Thyroid gland (tissue), 4 donors: ENCODE measurements around the gene SNCAIP. TPM values are rescaled to one million over a fixed set of nuclear protein-coding genes. Genes with fewer than 3 reads are reported as not detected.

Experiments
- DNase-seq, 2 donors: peaks; one replicate each; pipeline ENCODE4 v3.0.0-alpha.2; 2019
- H3K27ac ChIP-seq, 3 donors: fragments of 200-600 bp; sonication (generic); 1 replicate in 2 of 3; 2 replicates in 1 of 3; pipeline ENCODE4 v1.5.1; 2016 to 2019; ENCODE audit warnings: mild to moderate bottlenecking in 1 of 3, moderate library complexity in 1 of 3
- H3K27me3 ChIP-seq: fragments of 200-600 bp; sonication (generic); one replicate; pipeline ENCODE4 v1.5.1; 2019
- H3K36me3 ChIP-seq, 2 donors: fragments of 200-600 bp; sonication (generic); one replicate each; pipeline ENCODE4 v1.5.1; 2016 to 2019
- H3K4me1 ChIP-seq, 2 donors: fragments of 200-600 bp; sonication (generic); one replicate each; pipeline ENCODE4 v1.5.1; 2017 to 2019
- H3K4me3 ChIP-seq, 3 donors: fragments of 200-600 bp; sonication (generic); replicated peaks in 1 of 3; 1 replicate in 2 of 3; 2 replicates in 1 of 3; pipeline ENCODE4 v1.5.1; 2016; ENCODE audit warnings: mild to moderate bottlenecking in 1 of 3
- H3K9me3 ChIP-seq: fragments of 200-600 bp; sonication (generic); one replicate; pipeline ENCODE4 v1.5.1; 2017
- POLR2A ChIP-seq, 2 donors: fragments of 450-650 bp; IDR thresholded peaks; one replicate each; pipeline ENCODE4 v1.6.1; 2017; ENCODE audit warnings: antibody characterized with exemption in 2 of 2, mild to moderate bottlenecking in 2 of 2, moderate library complexity in 1 of 2
- WGBS, 2 donors: methylation state at CpG; one replicate each; pipeline ENCODE4 v1.1.5; 2017; 5-methylcytosine and 5-hydroxymethylcytosine counted together
- intact Hi-C: fragments of 100-400 bp; cut with DNase I; formaldehyde crosslinking; loops from one replicate; pipeline ENCODE4 v1.15.1; 2023
- total RNA-seq, 4 donors: library from RNA; depleted of rRNA; stranded (reverse); fragments of >200 nt; gene quantifications; one replicate each; pipeline ENCODE4 v1.2.3, GENCODE V29; 2016
- TF ChIP-seq, protein P1 (sequence below), 6 experiments: fragments of 200-600 bp in 3 of 6; fragments of 450-650 bp in 3 of 6; sonication (generic) in 3 of 6; IDR thresholded peaks; one replicate each; pipeline ENCODE4 v1.5.1; 2016 to 2019; ENCODE audit warnings: antibody characterized with exemption in 6 of 6, mild to moderate bottlenecking in 2 of 6, inconsistent platforms in 1 of 6, moderate library complexity in 1 of 6

SNCAIP gene
- total RNA-seq, 4 donors from 2014 or later, result 4.0 to 12.8 (median 9.8) TPM

DNA sequence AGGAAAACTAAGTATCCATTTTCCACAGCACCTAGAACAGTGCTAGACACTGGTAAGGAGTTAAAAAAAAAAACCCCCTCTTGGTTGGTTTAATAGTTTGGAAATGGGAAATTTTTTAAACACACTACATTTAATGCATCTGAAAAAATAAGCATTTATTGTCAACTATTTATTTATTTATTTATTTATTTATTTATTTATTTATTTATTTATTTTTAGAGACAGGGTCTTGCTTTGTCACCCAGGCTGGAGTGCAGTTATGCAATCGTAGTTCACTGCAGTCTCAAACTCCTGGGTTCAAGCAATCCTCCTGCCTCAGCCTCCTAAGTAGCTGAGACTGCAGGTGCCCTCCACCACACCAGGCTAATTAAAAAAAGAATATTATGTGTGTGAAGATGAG is 51.6 kb downstream of the SNCAIP start:
- no peaks in the 10 kb centered on the region for H3K27me3 ChIP-seq
- intact Hi-C loops, result no loop called here
- TF ChIP-seq, protein P1, sequence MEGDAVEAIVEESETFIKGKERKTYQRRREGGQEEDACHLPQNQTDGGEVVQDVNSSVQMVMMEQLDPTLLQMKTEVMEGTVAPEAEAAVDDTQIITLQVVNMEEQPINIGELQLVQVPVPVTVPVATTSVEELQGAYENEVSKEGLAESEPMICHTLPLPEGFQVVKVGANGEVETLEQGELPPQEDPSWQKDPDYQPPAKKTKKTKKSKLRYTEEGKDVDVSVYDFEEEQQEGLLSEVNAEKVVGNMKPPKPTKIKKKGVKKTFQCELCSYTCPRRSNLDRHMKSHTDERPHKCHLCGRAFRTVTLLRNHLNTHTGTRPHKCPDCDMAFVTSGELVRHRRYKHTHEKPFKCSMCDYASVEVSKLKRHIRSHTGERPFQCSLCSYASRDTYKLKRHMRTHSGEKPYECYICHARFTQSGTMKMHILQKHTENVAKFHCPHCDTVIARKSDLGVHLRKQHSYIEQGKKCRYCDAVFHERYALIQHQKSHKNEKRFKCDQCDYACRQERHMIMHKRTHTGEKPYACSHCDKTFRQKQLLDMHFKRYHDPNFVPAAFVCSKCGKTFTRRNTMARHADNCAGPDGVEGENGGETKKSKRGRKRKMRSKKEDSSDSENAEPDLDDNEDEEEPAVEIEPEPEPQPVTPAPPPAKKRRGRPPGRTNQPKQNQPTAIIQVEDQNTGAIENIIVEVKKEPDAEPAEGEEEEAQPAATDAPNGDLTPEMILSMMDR (IDR thresholded peaks at IDR 0.05), result no peak
- TF ChIP-seq POLR2A (IDR thresholded peaks at IDR 0.05), result no peak

DNA sequence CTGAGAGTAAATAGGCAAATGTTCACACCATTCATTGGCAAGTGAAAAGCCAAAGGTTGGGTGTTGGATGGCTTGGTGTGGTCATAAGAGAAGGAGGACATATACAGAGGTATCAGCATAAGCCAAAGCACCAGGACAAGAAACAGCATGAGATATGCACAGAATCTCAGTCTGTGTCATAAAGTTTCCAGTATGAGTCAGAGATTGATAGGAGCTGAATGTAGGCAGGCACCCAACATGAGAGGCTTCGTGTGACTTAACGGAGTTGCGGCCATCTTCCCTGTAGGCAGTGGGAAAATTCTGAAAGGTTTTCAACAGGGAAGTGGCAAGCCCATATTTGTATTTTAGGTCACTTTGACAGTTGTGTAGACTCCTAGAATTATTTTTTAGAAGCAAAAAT is 54.5 kb downstream of the SNCAIP start:
- TF ChIP-seq, protein P1 (IDR thresholded peaks at IDR 0.05), result no peak
- TF ChIP-seq POLR2A (IDR thresholded peaks at IDR 0.05), result no peak
- no peak overlapping the region for H3K27ac ChIP-seq
- 93 to 95% methylated on average over 3 of the region's 3 CpGs for WGBS, 2 donors

More for the DNA sequence above, 51.6 kb downstream of the SNCAIP start:
- no peak for DNase-seq
- Histone ChIP-seq H3K9me3 (no peaks in the 10 kb centered on the region), H3K36me3 (no peaks in the 10 kb centered on the region), H3K27ac (no peak overlapping the region), H3K4me1 (no peaks in the 10 kb centered on the region), H3K4me3 (no peak overlapping the region)
- WGBS, 2 donors, result 84 to 93% methylated on average over 1 of the region's 1 CpG

GRCh38 chr5:122367456-122367855 is 55.4 kb downstream of the SNCAIP start:
- intact Hi-C loops, result no loop called here
- TF ChIP-seq, protein P1 (IDR thresholded peaks at IDR 0.05), result no peak
- TF ChIP-seq POLR2A (IDR thresholded peaks at IDR 0.05), result no peak
- no peak overlapping the region for H3K27ac ChIP-seq
- WGBS, 2 donors, result 38 to 48% methylated on average over 3 of the region's 3 CpGs
- no peak overlapping the region for H3K4me3 ChIP-seq
- H3K36me3 ChIP-seq, result no peaks in the 10 kb centered on the region
- no peaks in the 10 kb centered on the region for H3K27me3 ChIP-seq
- H3K4me1 ChIP-seq, result no peaks in the 10 kb centered on the region
- no peak for DNase-seq
- no peaks in the 10 kb centered on the region for H3K9me3 ChIP-seq

More for the DNA sequence above, 54.5 kb downstream of the SNCAIP start:
- Histone ChIP-seq H3K27me3 (no peaks in the 10 kb centered on the region), H3K9me3 (no peaks in the 10 kb centered on the region), H3K36me3 (no peaks in the 10 kb centered on the region), H3K4me3 (no peak overlapping the region), H3K4me1 (no peaks in the 10 kb centered on the region)
- DNase-seq, result no peak
- intact Hi-C loops, result no loop called here

GRCh38 chr5:122368510-122369251 is 56.6 kb downstream of the SNCAIP start:
- H3K9me3 ChIP-seq, result no peaks in the 10 kb centered on the region
- intact Hi-C loops, result no loop called here
- DNase-seq, result no peak
- H3K27me3 ChIP-seq, result no peaks in the 10 kb centered on the region
- no peaks in the 10 kb centered on the region for H3K36me3 ChIP-seq
- 93 to 96% methylated on average over 5 of the region's 5 CpGs for WGBS, 2 donors
- no peaks in the 10 kb centered on the region for H3K4me1 ChIP-seq
- TF ChIP-seq, protein P1 (IDR thresholded peaks at IDR 0.05), result no peak
- TF ChIP-seq POLR2A (IDR thresholded peaks at IDR 0.05), result no peak
- no peak overlapping the region for H3K27ac ChIP-seq
- no peak overlapping the region for H3K4me3 ChIP-seq

DNA sequence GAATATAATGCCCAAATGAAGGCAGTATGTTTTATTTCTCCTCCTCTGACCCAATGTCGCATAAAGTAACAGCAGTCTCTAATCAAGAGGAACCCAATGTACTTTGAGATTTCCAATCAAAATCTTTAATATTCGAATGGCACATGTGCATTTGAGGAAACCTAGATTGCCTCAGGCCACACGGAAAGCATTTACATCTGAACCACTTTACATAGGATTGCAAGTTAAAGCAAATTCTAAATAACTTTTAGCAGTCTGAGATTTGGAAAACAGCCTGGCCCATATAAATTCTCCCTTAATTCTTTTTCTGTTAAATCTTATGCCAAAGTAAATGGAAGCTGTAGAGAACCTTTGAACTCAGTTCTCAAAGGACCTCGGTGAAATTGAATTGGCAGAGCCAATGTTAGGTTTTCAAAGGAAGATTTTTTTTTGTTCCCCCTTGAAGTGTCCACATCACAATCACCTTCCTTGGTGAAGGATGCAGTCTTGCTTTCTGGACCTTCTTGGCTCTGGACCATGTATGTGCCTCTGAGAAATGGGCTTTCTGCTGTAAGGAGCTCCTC is 57.3 kb downstream of the SNCAIP start:
- Histone ChIP-seq H3K9me3 (no peaks in the 10 kb centered on the region), H3K27me3 (no peaks in the 10 kb centered on the region), H3K4me1 (no peaks in the 10 kb centered on the region), H3K27ac (no peak overlapping the region), H3K36me3 (no peaks in the 10 kb centered on the region), H3K4me3 (no peak overlapping the region)
- DNase-seq, result no peak
- no peak for TF ChIP-seq POLR2A (IDR thresholded peaks at IDR 0.05)
- TF ChIP-seq, protein P1 (IDR thresholded peaks at IDR 0.05), result no peak
- WGBS, 2 donors, result 73 to 86% methylated on average over 4 of the region's 4 CpGs
- intact Hi-C loops, result no loop called here
